SK-N-SH treated with all-trans-retinoic acid at 6 μM for 48 hours (cell line): Measurements from ENCODE around the gene CDON.

ENCODE experiments used
- ATAC-seq: fragments of 200-7000 bp; cut with Tn5 transposase; 3 replicates; pipeline ENCODE4 v1.9.1; 2020; ENCODE audit warnings: mild to moderate bottlenecking, moderate library complexity
- ARNTL ChIP-seq: fragments of 450-650 bp; formaldehyde crosslinking; IDR thresholded peaks from 2 replicates; pipeline ENCODE4 v1.5.0; 2020; ENCODE audit warnings: low read depth, mild to moderate bottlenecking, moderate library complexity, borderline replicate concordance
- CREB5 ChIP-seq: fragments of 250-450 bp; sonication (Bioruptor Pico); IDR thresholded peaks from 2 replicates; pipeline ENCODE4 v1.5.1; 2020; ENCODE audit warnings: low read depth, mild to moderate bottlenecking, moderate library complexity
- CSDC2 ChIP-seq: fragments of 250-450 bp; sonication (Bioruptor Pico); IDR thresholded peaks from 2 replicates; pipeline ENCODE4 v1.5.0; 2020; ENCODE audit warnings: mild to moderate bottlenecking, moderate library complexity
- ESRRG ChIP-seq: fragments of 250-450 bp; sonication (Bioruptor Pico); IDR thresholded peaks from 2 replicates; pipeline ENCODE4 v1.6.1; 2021; ENCODE audit warnings: mild to moderate bottlenecking
- GLIS3 ChIP-seq: fragments of 250-450 bp; sonication (Bioruptor Pico); IDR thresholded peaks from 2 replicates; pipeline ENCODE4 v1.5.0; 2020; ENCODE audit warnings: mild to moderate bottlenecking, moderate library complexity
- ISL1 ChIP-seq: fragments of 250-450 bp; sonication (Bioruptor Pico); IDR thresholded peaks from 2 replicates; pipeline ENCODE4 v2.1.2; 2022; ENCODE audit warnings: mild to moderate bottlenecking, moderate library complexity
- OSR1 ChIP-seq: fragments of 250-450 bp; sonication (Bioruptor Pico); IDR thresholded peaks from 2 replicates; pipeline ENCODE4 v1.8.0; 2022; ENCODE audit warnings: moderate library complexity, mild to moderate bottlenecking, inconsistent platforms
- PATZ1 ChIP-seq: fragments of 250-450 bp; sonication (Bioruptor Pico); IDR thresholded peaks from 2 replicates; pipeline ENCODE4 v1.8.0; 2020; ENCODE audit warnings: mild to moderate bottlenecking, moderate library complexity, borderline replicate concordance
- POU6F1 ChIP-seq: fragments of 250-450 bp; sonication (Bioruptor Pico); IDR thresholded peaks from 2 replicates; pipeline ENCODE4 v1.8.0; 2021; ENCODE audit warnings: low read depth, mild to moderate bottlenecking, moderate library complexity, borderline replicate concordance
- PPARA ChIP-seq: fragments of 250-450 bp; sonication (Bioruptor Pico); IDR thresholded peaks from 2 replicates; pipeline ENCODE4 v1.5.0; 2020; ENCODE audit warnings: mild to moderate bottlenecking, borderline replicate concordance
- RARB ChIP-seq: fragments of 250-450 bp; sonication (Bioruptor Pico); IDR thresholded peaks from 2 replicates; pipeline ENCODE4 v1.8.0; 2021; ENCODE audit warnings: mild to moderate bottlenecking, moderate library complexity
- ZC3H10 ChIP-seq: fragments of 250-450 bp; sonication (Bioruptor Pico); IDR thresholded peaks from 2 replicates; pipeline ENCODE4 v1.5.1; 2021; ENCODE audit warnings: mild to moderate bottlenecking, moderate library complexity
- ZFP3 ChIP-seq: fragments of 250-450 bp; sonication (Bioruptor Pico); IDR thresholded peaks from 2 replicates; pipeline ENCODE4 v1.5.0; 2020; ENCODE audit warnings: mild to moderate bottlenecking, moderate library complexity
- ZFP30 ChIP-seq: fragments of 450-650 bp; formaldehyde crosslinking; IDR thresholded peaks from 2 replicates; pipeline ENCODE4 v1.5.0; 2022; ENCODE audit warnings: mild to moderate bottlenecking, moderate library complexity
- ZNF70 ChIP-seq: fragments of 450-650 bp; formaldehyde crosslinking; IDR thresholded peaks from 2 replicates; pipeline ENCODE4 v1.5.0; 2020; ENCODE audit warnings: mild to moderate bottlenecking, moderate library complexity

Gene CDON

GRCh38 chr11:125948278-125949051, 114.2 kb downstream of the CDON start:
- no peak for TF ChIP-seq ZFP30 (CRISPR knock-in tag)
- TF ChIP-seq ZNF70 (CRISPR knock-in tag): no peak
- TF ChIP-seq PATZ1 (CRISPR knock-in tag): no peak
- TF ChIP-seq, all 23 proteins: peak for 0
- ATAC-seq: no peak

DNA sequence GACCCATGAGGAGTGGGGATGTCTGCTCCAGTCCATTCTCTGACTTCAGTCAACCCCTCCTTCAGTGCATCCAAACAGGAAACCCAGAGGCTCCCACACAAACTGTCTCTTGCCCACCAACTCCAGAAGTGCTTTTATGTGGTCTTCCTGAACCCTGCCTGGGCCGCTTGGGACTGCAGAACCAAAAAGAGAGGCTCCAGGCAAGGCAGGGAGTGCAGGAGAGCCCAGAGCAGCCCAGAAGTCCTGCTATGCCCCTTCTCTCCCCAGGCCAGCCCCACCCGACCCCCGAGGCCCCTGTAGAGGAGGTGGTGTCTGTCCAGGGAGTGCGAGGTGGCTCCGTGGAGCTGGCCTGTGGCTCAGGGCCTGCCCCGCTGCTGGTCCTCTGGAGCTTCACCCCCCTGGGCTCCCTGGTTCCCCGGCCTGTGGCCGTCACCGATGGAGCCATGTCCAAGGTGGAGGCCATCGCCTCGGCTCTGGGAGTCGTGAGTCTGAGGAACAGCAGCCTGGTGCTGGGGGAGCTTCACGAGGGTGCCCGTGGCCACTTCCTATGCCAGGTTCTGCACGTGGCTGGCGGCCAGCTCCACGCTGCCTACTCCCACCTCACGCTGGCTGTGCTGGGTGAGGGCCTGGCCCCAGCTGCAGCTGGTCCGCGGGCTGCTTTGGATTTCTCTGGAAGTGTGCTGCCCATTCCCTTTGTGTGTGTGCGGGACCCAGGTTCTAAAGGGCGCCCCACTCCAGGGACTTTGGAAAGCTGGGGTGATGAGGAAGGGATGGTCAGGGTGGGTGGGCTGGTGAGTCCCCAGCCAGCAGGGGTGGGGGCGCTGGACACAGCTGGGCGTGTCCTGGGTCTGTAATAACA, 115.0 kb downstream of the CDON start:
- no peak for TF ChIP-seq GLIS3

GRCh38 chr11:125946712-125947418, 115.8 kb downstream of the CDON start:
- no peak for ATAC-seq

More for the DNA sequence above, 115.0 kb downstream of the CDON start:
- no peak for ATAC-seq

GRCh38 chr11:125945797-125946520, 116.7 kb downstream of the CDON start, which contains the start of gene VSIG10L2:
VSIG10L2 (plus strand) TSS chr11:125946044; CDS start chr11:125946056, 12 bp downstream.
- ATAC-seq: no peak
- TF ChIP-seq CSDC2 (CRISPR knock-in tag) (no peak), CREB5 (no peak), ESRRG (CRISPR knock-in tag) (no peak), ISL1 (CRISPR knock-in tag) (no peak), OSR1 (CRISPR knock-in tag) (no peak), PATZ1 (CRISPR knock-in tag) (no peak), ARNTL (CRISPR knock-in tag) (no peak)

More at GRCh38 chr11:125946712-125947418, 115.8 kb downstream of the CDON start:
- TF ChIP-seq POU6F1 (CRISPR knock-in tag): no peak
- TF ChIP-seq CSDC2 (CRISPR knock-in tag): no peak
- TF ChIP-seq ZFP3 (CRISPR knock-in tag): no peak
- no peak for TF ChIP-seq RARB
- no peak for TF ChIP-seq GLIS3
- TF ChIP-seq, all 23 proteins: peak for 0

DNA sequence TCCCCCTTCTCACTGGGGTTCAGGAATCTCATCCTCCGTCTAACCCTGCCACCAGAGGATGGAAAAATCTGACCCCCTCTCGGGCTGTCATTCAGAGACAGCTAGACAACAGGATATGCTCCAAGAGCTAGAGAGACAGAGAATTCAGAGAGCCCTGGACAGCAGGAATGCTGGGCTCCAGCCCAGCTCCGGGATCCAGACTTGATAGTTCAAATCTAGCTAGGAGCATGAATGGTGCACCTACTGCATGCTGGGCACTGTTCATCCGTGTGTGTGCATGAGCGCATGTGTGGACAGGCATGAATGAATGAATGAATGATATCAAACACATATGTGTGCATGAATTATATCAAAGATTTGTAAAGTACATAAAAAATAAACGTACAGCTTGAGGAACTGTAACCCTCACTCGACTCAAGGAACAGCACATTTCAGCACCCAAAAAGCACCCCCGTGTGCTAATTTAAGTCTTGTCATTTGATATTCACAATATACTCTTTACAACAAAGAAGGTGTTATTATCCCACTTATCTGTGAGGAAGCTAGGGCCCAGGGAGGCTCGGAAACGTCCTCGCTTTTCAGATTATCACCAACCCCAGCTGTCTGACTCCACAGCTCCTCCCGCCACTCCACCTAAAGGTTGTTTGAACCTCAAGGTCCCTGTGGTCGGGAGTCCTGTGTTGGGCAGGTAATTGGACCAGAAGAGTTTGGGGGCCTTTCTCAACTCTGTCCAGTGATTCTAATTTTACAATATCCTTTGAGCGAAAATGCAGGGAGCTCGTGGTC, 117.5 kb downstream of the CDON start:
- no peak for TF ChIP-seq ZC3H10 (CRISPR knock-in tag)
- no peak for TF ChIP-seq PPARA
- no peak for TF ChIP-seq GLIS3
- TF ChIP-seq POU6F1 (CRISPR knock-in tag): no peak

More for the DNA sequence above, 117.5 kb downstream of the CDON start:
- ATAC-seq: no peak
